A204.1 (cell line): ENCODE measurements around the gene GSK3B.
"Not testable (repeated sequence)": the region's sequence is repeated elsewhere in the genome, so short reads cannot be mapped to it uniquely, and the experiment has no call there.

Experiments
- FAIRE-seq: peaks from 2 replicates; lab custom pipeline; 2012; peaks lifted over from hg19 to GRCh38; lab: Jason Lieb, UNC

The GSK3B gene

GRCh38 chr3:120004008-120004498 lies 90.2 kb downstream of the GSK3B start:
- FAIRE-seq = not testable (repeated sequence)

- FAIRE-seq = no peak
Measured at GRCh38 chr3:119998166-119998565, 96.1 kb downstream of the GSK3B start.

GRCh38 chr3:119990888-119991287 lies 103.4 kb downstream of the GSK3B start:
- FAIRE-seq = no peak

GRCh38 chr3:119989981-119990655 lies 104.1 kb downstream of the GSK3B start:
- FAIRE-seq = no peak

- not testable (repeated sequence) for FAIRE-seq
Measured at GRCh38 chr3:119986812-119987211, 107.4 kb downstream of the GSK3B start.

GRCh38 chr3:119981386-119981785 lies 112.9 kb downstream of the GSK3B start:
- FAIRE-seq = no peak

- no peak for FAIRE-seq
Measured at GRCh38 chr3:119978554-119979208, 115.6 kb downstream of the GSK3B start.

- no peak for FAIRE-seq
Measured at GRCh38 chr3:119977353-119977752, 116.9 kb downstream of the GSK3B start.

GRCh38 chr3:119976214-119976613 lies 118.0 kb downstream of the GSK3B start:
- FAIRE-seq = no peak

- no peak for FAIRE-seq
Measured at GRCh38 chr3:119974656-119975055, 119.6 kb downstream of the GSK3B start.

GRCh38 chr3:119973018-119973646 lies 121.1 kb downstream of the GSK3B start:
- no peak for FAIRE-seq

- no peak for FAIRE-seq
Measured at GRCh38 chr3:119969759-119970158, 124.5 kb downstream of the GSK3B start.

GRCh38 chr3:119967353-119968006 lies 126.8 kb downstream of the GSK3B start:
- FAIRE-seq = no peak

- no peak for FAIRE-seq
Measured at GRCh38 chr3:119965692-119966091, 128.6 kb downstream of the GSK3B start.

- no peak for FAIRE-seq
Measured at GRCh38 chr3:119964294-119964693, 130.0 kb downstream of the GSK3B start.

GRCh38 chr3:119955972-119956371 lies 138.3 kb downstream of the GSK3B start:
- no peak for FAIRE-seq

GRCh38 chr3:119950666-119951325 lies 143.5 kb downstream of the GSK3B start:
- FAIRE-seq = no peak

- FAIRE-seq = no peak
Measured at GRCh38 chr3:119945291-119945690, 149.0 kb downstream of the GSK3B start.

- FAIRE-seq = no peak
Measured at GRCh38 chr3:119944091-119944490, 150.2 kb downstream of the GSK3B start.

- FAIRE-seq = no peak
Measured at GRCh38 chr3:119939077-119939476, 155.2 kb downstream of the GSK3B start.

- FAIRE-seq = no peak
Measured at GRCh38 chr3:119937229-119937628, 157.0 kb downstream of the GSK3B start.

GRCh38 chr3:119934249-119934648 lies 160.0 kb downstream of the GSK3B start:
- FAIRE-seq = no peak
